ENCODE data around the gene NLN. TPM values are rescaled to one million over a fixed set of nuclear protein-coding genes. Genes with fewer than 3 reads are reported as not detected.
"Not testable (repeated sequence)": the region's sequence is repeated elsewhere in the genome, so short reads cannot be mapped to it uniquely, and the experiment has no call there.

Gene NLN
- total and polyA plus RNA-seq, 12 donors, result 0.77 to 14.1 (median 6.9) TPM

DNA sequence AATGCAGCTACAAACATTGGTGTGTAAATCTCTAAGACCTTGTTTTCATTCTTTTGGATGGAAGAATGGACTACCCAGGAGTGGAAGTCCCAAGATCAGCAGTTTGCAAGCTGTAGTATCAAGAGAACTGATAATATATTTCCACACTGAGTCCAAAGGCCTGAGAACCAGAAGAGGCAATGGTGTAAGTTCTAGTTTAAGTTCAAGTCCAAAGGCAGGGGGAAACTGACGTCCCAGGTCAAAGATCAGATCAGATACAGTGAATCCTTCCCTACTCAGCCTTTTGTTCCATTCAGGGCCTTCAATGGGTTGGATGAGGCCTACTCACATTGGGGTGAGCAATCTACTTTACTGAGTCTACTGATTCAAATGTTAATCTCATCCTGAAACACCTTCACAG is 124.1 kb downstream of the NLN start:
- no peaks in the 10 kb centered on the region for H3K27me3 ChIP-seq
- no peak for TF ChIP-seq POLR2A (IDR thresholded peaks at IDR 0.05)
- no peak for TF ChIP-seq CTCF (IDR thresholded peaks at IDR 0.05)
- intact Hi-C loops (cut with DNase I), result no loop called here
- no peak overlapping the region for H3K4me3 ChIP-seq
- no peak for DNase-seq
- no peaks in the 10 kb centered on the region for H3K36me3 ChIP-seq (replicated peaks in 1 of 2)
- 80 to 96% (median 88%) methylated on average over 1 of the region's 1 CpG for WGBS, 4 donors
- no peaks in the 10 kb centered on the region for H3K9me3 ChIP-seq (replicated peaks in 1 of 3)
- H3K4me1 ChIP-seq (replicated peaks in 1 of 2), result no peaks in the 10 kb centered on the region
- no peak overlapping the region for H3K27ac ChIP-seq

DNA sequence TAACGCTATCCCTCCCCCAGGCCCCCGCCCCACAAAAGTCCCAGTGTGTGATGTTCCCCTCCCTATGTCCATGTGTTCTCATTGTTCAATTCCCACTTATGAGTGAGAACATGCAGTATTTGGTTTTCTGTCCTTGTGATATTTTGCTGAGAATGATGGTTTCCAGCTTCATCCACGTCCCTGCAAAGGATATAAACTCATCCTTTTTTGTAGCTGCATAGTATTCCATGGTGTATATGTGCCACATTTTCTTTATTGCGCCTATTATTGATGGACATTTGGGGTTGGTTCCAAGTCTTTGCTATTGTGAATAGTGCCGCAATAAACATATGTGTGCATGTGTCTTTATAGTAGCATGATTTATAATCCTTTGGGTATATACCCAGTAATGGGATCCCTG is 125.0 kb downstream of the NLN start:
- H3K4me1 ChIP-seq (replicated peaks in 1 of 2); H3K36me3 ChIP-seq (replicated peaks in 1 of 2); H3K27me3 ChIP-seq; DNase-seq; H3K27ac ChIP-seq; intact Hi-C loops (cut with DNase I); H3K9me3 ChIP-seq (replicated peaks in 1 of 3); H3K4me3 ChIP-seq: not testable (repeated sequence)
- whole genome bisulfite sequencing, 4 donors, result 87 to 91% (median 89%) methylated on average over 5 of the region's 5 CpGs

GRCh38 chr5:65849918-65850317 is 127.9 kb downstream of the NLN start:
- H3K4me1 ChIP-seq (replicated peaks in 1 of 2); H3K9me3 ChIP-seq (replicated peaks in 1 of 3); H3K27me3 ChIP-seq; H3K4me3 ChIP-seq; H3K27ac ChIP-seq; H3K36me3 ChIP-seq (replicated peaks in 1 of 2); intact Hi-C loops (cut with DNase I); DNase-seq: not testable (repeated sequence)
- WGBS, 4 donors, result 57 to 64% (median 59%) methylated on average over 1 of the region's 1 CpG; no CpG with 5 or more reads in 1 of the 4 donors

DNA sequence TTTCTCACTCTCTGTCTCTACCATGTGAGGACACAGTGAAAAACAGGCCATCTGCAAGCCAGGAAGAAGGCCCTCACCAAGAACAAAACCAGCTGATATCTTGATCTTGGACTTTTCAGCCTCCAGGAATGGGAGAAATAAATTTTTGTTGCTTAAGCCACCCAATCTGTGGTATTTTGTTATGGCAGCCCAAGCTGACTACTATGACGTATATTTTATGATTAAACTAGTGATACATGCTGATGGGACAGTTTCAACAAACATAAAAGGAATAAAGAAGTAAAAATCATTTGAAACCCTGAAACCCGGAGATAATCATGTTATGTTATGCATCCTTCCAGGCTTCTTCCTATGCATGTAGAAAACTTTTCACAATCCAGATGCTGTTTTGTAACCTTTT is 132.9 kb downstream of the NLN start:
- H3K9me3 ChIP-seq (replicated peaks in 1 of 3), result no peaks in the 10 kb centered on the region
- TF ChIP-seq CTCF (IDR thresholded peaks at IDR 0.05) (no peak), POLR2A (IDR thresholded peaks at IDR 0.05) (no peak)
- WGBS, 4 donors, result 86 to 90% (median 88%) methylated on average over 2 of the region's 2 CpGs
- no peaks in the 10 kb centered on the region for H3K36me3 ChIP-seq (replicated peaks in 1 of 2)
- no peaks in the 10 kb centered on the region for H3K4me1 ChIP-seq (replicated peaks in 1 of 2)
- no peak overlapping the region for H3K27ac ChIP-seq
- no peak for DNase-seq
- no peak overlapping the region for H3K4me3 ChIP-seq
- no peaks in the 10 kb centered on the region for H3K27me3 ChIP-seq
- intact Hi-C loops (cut with DNase I), result no loop called here

- TF ChIP-seq CTCF (IDR thresholded peaks at IDR 0.05) (no peak), POLR2A (IDR thresholded peaks at IDR 0.05) (no peak)
- DNase-seq, result no peak
- intact Hi-C loops (cut with DNase I), result no loop called here
These were observed 133.8 kb downstream of the NLN start for GRCh38 chr5:65855766-65856315.

More at GRCh38 chr5:65855766-65856315, 133.8 kb downstream of the NLN start:
- no peak overlapping the region for H3K4me3 ChIP-seq
- H3K27ac ChIP-seq, result no peak overlapping the region
- no peaks in the 10 kb centered on the region for H3K27me3 ChIP-seq
- no peaks in the 10 kb centered on the region for H3K4me1 ChIP-seq (replicated peaks in 1 of 2)
- no peaks in the 10 kb centered on the region for H3K36me3 ChIP-seq (replicated peaks in 1 of 2)
- no peaks in the 10 kb centered on the region for H3K9me3 ChIP-seq (replicated peaks in 1 of 3)

Data from adrenal gland (tissue), 12 donors.